Measurements from ENCODE around the gene TOGARAM1. TPM values are rescaled to one million over a fixed set of nuclear protein-coding genes. Genes with fewer than 3 reads are reported as not detected.

The TOGARAM1 gene
- total RNA-seq, 2 experiments from 2014 or later = 13.2 to 17.8 TPM

GRCh38 chr14:45051896-45052295 is 89.9 kb downstream of the TOGARAM1 start:
- POLR2A ChIA-PET = interaction anchor here (0.6 kb wide), 1 partner anchor 10 kb away, joined by 4 read pairs; no protein-coding TSS in a partner anchor
- Histone ChIP-seq H3K36me3 (ENCODE audit: insufficient read depth, low read length) (peaks cover 3% of the 10 kb centered on the region), H3K4me3 (ENCODE audit: low read length) (no peak overlapping the region), H3K9me3 (ENCODE audit: control insufficient read depth in 1 of 2, insufficient read depth in 1 of 2, low read length in 2 of 2) (no peaks in the 10 kb centered on the region), H3K4me1 (ENCODE audit: insufficient read depth, low read length) (no peaks in the 10 kb centered on the region), H3K27me3 (ENCODE audit: control insufficient read depth in 1 of 2, insufficient read depth in 2 of 2, low read length in 2 of 2) (no peaks in the 10 kb centered on the region), H3K27ac (ENCODE audit: low read depth in 1 of 2, low read length in 2 of 2) (no peak overlapping the region)
- ATAC-seq (ENCODE audit: poor library complexity) (no peak), DNase-seq (no peak)
- no peaks in the 10 kb centered on the region for H3K27me3 Mint-ChIP-seq
- CTCF ChIA-PET = no interaction called here
- no peak overlapping the region for H3K4me3 Mint-ChIP-seq
- peaks cover 64% of the 10 kb centered on the region for H3K36me3 Mint-ChIP-seq (ENCODE audit: low read depth)
- H3K9me3 Mint-ChIP-seq = no peaks in the 10 kb centered on the region
- intact Hi-C loops (cut with DNase I, micrococcal nuclease) = no loop called here
- TF ChIP-seq, protein P1, sequence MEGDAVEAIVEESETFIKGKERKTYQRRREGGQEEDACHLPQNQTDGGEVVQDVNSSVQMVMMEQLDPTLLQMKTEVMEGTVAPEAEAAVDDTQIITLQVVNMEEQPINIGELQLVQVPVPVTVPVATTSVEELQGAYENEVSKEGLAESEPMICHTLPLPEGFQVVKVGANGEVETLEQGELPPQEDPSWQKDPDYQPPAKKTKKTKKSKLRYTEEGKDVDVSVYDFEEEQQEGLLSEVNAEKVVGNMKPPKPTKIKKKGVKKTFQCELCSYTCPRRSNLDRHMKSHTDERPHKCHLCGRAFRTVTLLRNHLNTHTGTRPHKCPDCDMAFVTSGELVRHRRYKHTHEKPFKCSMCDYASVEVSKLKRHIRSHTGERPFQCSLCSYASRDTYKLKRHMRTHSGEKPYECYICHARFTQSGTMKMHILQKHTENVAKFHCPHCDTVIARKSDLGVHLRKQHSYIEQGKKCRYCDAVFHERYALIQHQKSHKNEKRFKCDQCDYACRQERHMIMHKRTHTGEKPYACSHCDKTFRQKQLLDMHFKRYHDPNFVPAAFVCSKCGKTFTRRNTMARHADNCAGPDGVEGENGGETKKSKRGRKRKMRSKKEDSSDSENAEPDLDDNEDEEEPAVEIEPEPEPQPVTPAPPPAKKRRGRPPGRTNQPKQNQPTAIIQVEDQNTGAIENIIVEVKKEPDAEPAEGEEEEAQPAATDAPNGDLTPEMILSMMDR (IDR thresholded peaks at IDR 0.05) = no peak
- no peak overlapping the region for H3K27ac Mint-ChIP-seq
- H3K4me1 Mint-ChIP-seq (ENCODE audit: low read depth) = no peaks in the 10 kb centered on the region

GRCh38 chr14:45057349-45057748 is 95.4 kb downstream of the TOGARAM1 start:
- Mint-ChIP-seq H3K4me3 (no peak overlapping the region), H3K27me3 (no peaks in the 10 kb centered on the region), H3K27ac (no peak overlapping the region), H3K4me1 (ENCODE audit: low read depth) (no peaks in the 10 kb centered on the region), H3K36me3 (ENCODE audit: low read depth) (peaks cover 60% of the 10 kb centered on the region), H3K9me3 (no peaks in the 10 kb centered on the region)
- Histone ChIP-seq H3K9me3 (ENCODE audit: control insufficient read depth in 1 of 2, insufficient read depth in 1 of 2, low read length in 2 of 2) (no peaks in the 10 kb centered on the region), H3K4me3 (ENCODE audit: low read length) (no peak overlapping the region), H3K4me1 (ENCODE audit: insufficient read depth, low read length) (no peaks in the 10 kb centered on the region), H3K27ac (ENCODE audit: low read depth in 1 of 2, low read length in 2 of 2) (no peak overlapping the region), H3K27me3 (ENCODE audit: control insufficient read depth in 1 of 2, insufficient read depth in 2 of 2, low read length in 2 of 2) (no peaks in the 10 kb centered on the region), H3K36me3 (ENCODE audit: insufficient read depth, low read length) (peaks cover 3% of the 10 kb centered on the region)
- no peak for DNase-seq
- intact Hi-C loops (cut with DNase I, micrococcal nuclease) = no loop called here
- TF ChIP-seq, protein P1 (IDR thresholded peaks at IDR 0.05) = no peak
- ChIA-PET POLR2A (no interaction called here), CTCF (no interaction called here)
- ATAC-seq (ENCODE audit: poor library complexity) = no peak

DNA sequence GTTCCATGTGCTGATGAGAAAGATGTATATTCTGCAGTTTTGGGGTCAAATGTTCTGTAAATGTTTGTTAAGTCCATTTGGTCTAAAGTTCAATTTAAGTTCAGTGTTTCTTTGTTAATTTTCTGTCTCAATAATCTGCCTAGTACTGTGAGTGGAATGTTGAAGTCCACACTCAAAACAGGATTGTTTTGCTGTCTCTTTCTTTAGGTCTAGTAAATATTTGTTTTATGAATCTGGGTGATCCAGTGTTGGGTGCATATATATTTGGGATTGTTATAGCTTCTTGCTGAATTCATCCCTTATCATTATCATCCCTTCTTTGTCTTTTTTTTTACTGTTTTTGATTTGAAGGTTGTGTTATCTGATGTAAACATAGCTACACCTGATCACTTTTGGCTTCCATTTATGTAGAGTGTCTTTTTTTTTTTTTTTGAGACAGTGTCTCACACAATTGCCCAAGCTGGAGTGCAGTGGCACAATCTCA is 95.9 kb downstream of the TOGARAM1 start:
- TF ChIP-seq, protein P1 (IDR thresholded peaks at IDR 0.05) = no peak
- no peaks in the 10 kb centered on the region for H3K9me3 Mint-ChIP-seq
- Histone ChIP-seq H3K27ac (ENCODE audit: low read depth in 1 of 2, low read length in 2 of 2) (no peak overlapping the region), H3K4me1 (ENCODE audit: insufficient read depth, low read length) (no peaks in the 10 kb centered on the region), H3K4me3 (ENCODE audit: low read length) (no peak overlapping the region), H3K9me3 (ENCODE audit: control insufficient read depth in 1 of 2, insufficient read depth in 1 of 2, low read length in 2 of 2) (no peaks in the 10 kb centered on the region), H3K27me3 (ENCODE audit: control insufficient read depth in 1 of 2, insufficient read depth in 2 of 2, low read length in 2 of 2) (no peaks in the 10 kb centered on the region), H3K36me3 (ENCODE audit: insufficient read depth, low read length) (no peaks in the 10 kb centered on the region)
- H3K4me1 Mint-ChIP-seq (ENCODE audit: low read depth) = no peaks in the 10 kb centered on the region
- H3K36me3 Mint-ChIP-seq (ENCODE audit: low read depth) = peaks cover 55% of the 10 kb centered on the region
- H3K27me3 Mint-ChIP-seq = no peaks in the 10 kb centered on the region
- no peak for ATAC-seq (ENCODE audit: poor library complexity)
- no peak overlapping the region for H3K27ac Mint-ChIP-seq
- intact Hi-C loops (cut with DNase I, micrococcal nuclease) = no loop called here
- POLR2A ChIA-PET = no interaction called here
- DNase-seq = no peak
- H3K4me3 Mint-ChIP-seq = no peak overlapping the region
- CTCF ChIA-PET = no interaction called here
